Activated T-cell treated with anti-CD3 and anti-CD28 coated beads, Interleukin-2, amount 50 U/mL, for 1 hour (primary cell): ENCODE results near the gene FTO.

ENCODE experiments used
- DNase-seq: peaks from one replicate; pipeline ENCODE4 v3.0.0-alpha.2; 2020

The FTO gene

DNA sequence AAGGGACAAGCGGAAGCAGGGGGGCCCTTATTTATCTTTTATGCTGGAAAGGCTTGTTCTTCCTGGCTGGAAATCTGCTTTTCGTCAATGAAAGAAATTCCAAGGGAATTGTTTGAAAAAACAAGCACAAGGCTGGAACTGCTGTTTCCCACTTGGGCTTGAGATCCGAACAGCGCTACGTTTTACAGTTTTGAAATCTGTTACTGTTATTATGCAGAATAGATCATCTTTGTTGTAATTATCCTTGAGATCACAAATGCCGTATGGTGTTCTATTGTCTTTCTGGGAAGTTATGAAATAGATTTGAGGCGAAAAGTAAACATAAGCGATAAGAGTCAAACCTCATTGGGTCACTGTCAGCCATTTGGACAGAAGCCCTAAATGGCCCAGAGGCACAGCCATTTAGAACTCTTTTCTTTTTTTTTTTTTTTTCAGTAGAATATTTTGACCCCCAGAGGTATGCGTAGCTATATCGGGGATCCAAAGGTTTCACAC lies 359.4 kb downstream of the FTO start:
- DNase-seq = no peak

DNA sequence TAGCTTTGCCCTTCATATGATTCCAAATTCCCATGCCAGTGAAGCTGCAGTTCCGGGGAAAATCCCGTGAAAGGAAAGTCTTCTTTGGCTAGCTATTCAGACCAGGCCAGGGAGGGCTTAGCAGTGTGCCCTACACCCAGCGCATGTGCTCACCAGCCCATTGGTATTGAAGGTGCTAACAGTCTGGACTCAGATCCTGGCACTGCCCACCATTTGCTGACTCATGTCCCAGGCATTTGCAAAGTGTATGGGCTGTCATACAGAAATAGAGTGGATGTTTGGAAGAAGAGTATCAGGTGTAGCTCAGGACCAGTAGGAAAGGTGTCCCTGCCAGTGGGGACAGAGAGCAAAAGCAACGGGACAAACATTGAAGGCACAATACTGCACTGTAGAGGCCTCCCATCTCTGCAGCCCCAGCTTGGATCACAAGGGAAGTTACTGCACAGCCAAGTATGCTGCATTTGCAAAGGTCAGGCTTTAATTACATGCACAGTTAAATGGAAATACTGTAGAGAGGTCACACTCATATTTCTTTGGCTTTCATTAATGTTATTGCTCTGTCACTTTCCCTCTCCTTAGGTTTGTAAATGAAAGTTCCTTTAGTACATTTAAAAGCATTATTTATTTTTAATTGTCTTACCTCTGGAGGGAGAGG lies 362.6 kb downstream of the FTO start:
- DNase-seq = no peak

DNA sequence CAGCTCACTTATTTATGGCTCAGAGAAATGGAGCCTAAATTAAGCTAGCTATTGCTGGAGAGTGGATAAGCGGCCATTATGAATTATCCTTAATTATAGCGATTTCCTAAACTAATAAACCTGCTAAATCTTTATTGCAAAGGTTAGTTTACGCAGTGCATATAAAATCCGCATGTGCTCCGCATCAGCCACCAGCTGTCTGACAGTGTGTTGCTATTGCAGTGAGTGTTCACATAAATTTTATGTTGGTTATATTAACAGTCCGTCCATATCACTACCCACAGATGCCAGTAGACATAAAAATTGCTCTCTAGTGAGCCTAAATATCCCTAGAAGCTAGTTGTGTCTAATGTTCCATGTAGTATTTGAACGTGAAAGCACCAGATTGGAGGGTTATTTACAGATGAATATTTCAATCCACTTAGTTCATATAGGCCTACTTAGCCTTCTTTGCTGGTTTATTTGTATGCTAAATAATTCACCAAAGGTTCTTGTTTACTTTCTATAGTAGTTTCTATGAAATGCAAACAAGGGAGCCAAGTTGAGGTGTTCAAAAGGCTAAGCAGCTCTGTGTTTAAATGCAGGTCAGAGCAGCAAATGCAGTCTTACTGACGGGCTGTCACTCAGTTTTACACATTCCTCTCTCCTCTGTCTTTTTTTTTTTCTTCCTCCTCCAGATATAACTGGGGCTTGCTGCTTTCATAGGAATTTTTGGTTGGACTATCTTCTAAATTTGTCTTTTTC lies 363.5 kb downstream of the FTO start:
- no peak for DNase-seq

DNA sequence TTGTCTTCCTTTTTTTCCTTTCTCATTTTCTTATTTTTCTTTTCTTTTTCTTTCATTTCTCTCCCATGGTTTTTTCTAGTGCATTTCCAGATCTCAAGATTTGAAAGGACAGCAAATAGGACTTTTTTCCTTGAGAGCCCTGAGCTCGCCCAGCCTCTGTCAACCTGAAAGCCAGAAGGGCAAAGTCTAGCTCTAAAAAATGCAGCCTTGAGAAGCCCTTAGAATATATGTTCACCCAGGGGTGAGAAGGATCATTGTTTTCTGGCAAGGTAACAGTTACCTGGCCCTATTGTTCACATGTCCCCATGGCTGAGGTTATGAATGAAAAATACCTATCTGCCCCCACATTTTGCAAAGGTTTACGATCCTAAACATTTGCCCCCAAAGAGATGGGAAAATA lies 364.3 kb downstream of the FTO start:
- DNase-seq = no peak

DNA sequence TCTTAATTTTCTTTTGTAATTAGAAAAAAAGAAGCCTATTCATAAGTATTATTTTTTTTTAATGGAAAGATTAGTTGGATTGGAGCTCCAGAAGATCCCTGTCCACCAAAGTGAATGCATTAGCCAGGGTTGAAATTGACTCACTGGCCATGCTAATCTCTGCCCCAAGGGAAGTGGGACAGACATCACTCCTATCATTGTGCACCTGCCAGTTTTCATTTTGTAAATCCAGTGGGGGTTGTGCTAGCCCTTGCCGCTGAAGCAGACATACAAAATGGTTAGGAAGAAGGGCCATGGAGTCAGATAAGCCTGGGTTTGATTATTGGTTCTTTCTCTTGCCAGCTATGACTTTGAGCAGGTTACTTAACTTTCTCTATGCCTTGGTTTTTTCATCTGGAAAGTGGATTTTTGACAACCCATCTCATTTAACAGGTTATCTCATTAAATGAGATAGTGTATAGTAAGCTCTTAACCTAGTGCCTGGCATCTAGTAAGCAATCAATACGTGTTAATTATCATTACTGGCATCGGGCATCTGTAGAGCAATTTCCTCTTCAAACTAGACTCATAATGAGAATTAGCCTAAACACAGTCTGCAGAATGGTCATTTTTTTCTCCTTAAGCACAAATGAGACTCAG lies 365.8 kb downstream of the FTO start:
- no peak for DNase-seq

DNA sequence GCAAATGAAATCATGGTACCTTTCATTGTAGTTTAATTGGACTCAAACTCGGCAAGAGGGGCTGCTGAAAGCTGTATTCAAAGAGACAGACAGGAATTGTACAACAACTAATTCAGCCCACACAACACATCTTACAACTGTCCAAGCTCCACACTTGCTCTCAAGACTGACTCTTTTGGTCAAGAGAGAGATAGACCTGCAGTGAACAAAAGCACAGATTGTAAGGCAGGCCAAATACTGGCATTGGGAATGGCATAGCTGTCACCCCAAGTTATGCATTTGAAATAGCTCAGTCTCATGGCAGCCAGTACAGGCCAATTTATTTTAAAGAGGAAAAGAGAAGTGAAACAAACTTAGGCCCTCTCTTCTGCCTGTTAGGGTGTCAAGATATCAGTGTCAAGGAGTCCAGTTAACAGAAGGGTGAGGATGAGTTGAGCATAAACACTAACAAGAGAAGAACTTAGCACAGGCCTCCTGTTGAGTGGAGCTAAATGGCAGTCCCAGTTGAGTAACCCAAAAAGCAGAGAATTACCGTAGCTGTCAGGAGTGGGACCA lies 366.9 kb downstream of the FTO start:
- no peak for DNase-seq

DNA sequence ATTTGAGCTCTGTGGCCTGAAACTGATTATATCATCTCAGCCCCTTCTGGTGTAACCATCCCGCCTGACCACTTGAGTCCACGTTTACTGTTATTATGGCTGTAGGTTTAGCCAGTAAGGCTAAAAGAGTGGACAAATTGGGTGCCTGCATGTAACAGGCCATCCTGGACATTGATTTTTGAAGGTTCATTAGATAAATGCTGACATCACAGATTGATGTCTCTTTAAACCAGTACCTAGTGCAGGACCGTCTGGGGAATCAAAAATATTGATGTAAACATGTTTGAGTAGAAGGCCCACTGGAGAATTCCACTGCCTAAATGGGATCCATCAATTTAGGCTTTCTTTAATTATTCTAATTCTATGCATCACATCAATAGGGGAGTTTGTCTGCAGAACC lies 367.6 kb downstream of the FTO start:
- DNase-seq = no peak

DNA sequence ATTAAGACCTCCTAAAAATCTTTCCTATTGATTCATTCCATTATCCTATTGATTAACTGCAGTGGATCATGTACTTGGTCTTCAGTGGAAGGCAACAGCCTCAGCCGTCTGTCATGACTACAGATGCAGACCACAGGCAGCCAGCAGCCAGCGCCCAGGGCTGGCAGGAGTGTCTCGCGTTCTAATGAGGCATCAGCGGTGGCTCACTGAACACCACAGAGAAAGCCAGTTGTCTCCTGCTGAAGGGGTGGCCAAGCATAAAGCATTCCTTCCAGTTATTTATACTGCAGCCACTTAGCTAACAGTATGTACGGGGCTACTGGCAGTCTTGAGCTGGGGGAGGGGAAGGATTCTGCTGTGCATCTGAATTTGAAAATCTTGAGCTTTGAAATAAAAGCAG lies 368.3 kb downstream of the FTO start:
- no peak for DNase-seq

DNA sequence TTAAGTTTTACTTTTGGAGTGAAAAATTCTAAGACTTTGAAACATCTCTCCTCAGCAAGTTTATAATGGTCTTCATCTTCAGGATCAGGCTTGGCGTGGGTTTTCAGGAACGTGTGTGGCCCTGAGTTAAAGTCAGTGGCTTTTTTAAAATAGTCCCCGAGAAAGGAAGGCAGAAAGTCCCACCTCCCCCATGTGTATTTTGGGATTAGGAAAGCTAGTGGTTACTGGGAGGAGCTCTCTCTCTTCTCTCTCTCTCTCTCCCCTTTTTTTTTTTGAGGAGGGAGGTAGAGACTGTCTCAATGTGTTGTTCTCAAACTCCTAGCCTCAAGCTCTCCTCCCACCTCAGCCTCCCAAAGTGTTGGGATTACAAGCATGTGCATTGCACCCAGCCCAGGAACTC lies 369.4 kb downstream of the FTO start:
- no peak for DNase-seq

DNA sequence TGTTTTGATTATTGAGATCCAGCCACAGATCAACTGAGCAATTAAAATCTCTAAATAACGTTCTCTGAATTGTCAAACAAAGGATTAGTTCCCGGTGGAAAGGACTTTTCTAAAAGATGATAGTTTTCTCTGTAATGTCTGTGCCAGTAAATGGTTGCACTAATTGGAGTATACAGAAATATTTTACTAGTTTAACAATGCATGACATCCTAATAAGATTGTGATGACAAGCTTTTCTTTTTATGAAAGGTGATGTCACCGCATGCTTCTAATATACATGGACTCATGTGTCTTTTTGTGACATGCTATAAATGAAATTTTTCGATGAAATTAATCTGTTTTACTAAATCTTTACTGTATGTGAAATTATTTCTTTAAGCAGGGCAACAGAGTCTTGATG lies 371.5 kb downstream of the FTO start:
- no peak for DNase-seq

DNA sequence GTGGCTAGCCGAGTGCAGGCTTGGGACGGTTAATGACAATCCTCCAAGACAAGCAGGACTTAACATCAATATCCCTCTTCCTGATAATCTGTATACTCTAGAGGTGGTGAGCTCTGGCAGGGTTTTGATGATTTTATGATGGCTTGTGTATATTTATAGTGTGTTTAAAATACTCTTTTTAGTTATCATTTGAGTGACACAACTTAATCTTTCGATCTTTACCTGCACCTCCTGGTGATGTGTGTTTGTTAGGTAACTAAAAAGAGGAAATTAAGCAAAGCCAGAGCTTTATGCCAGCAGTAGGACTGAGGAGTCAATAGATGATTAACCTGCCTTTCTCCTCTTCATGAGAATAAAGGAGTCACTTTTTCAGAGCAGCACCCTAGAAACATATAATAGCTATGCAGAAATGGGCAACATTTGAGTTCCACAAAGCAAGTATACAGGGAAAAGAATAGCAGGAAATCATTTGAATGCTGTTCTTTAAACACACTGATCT lies 372.1 kb downstream of the FTO start:
- DNase-seq = no peak

DNA sequence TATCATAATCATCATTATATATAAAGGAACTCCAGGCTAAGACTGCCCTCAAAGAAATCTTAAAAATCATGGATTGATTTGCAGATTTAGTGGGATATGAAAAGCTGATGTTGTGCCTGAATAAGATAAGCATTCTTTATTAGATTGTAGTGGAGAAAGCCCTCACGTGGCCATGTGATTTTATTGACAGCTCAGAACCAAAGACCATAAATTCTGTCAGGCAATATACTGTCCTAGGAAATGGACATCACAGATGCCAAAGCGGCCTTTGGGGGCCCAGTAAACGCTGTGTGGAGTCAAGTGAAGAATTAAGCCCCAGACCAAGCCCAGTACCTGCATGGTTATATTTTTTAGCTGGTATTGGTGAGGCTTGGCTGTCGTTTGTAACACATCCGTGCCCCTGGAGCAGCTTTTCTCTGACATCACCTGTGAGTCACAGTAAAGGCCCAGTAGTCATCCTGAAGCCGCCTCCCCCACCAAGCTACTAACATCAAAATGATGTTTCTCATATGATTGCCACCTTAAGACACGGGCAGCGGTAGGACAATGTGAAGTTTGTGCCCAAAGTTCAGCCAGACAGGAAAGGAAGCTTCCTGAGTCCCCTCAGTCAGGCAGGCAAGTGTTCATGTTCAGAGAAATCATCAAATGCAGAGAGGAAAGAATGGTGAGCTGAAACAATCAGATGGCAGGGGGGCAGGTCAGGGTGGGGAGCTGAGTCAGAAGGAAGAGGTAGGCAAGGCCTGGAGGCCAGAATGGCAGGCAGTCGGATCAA lies 373.3 kb downstream of the FTO start:
- DNase-seq = no peak

DNA sequence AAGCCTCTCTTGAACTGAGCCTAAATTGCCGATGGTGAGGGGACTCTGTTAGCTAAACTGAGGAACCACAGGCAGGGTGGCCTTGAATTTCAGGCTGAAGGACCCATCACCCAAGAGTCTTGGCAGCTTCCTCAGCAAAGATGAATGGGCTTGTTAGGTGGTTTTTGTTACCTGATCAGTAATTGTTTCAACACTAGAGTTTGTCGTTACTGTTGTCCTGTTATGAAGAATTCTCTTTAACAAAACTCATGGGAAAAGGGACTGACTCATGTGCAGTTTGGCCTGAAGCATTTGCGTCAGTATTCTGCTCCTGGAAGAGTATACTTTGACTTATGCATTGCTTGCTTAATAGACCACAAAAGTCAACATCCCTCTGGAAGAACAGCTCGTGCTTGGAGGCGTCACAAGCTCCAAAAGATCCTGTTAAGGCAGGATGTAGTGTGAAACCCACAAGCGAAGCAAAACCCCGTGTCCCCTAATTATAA lies 376.6 kb downstream of the FTO start:
- no peak for DNase-seq

DNA sequence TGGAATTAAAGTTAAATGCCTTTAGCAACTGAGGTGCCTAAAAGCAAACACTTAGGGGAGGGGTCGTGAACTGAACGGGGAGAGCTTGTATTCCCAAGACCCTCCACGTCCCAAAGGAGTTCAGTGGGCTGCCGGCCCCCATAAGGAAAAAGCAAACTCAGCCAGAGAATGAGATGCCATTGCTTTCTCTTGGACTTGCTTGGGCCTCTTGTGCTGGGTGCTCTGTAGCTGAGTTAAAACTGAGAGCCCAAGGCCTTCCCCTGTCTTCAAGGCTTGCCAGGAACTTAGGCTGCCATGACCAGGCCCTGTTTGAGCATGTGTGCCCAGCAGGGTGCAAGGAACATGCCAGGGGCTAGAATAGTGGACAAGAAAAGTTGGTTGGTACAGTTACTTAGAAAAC lies 382.8 kb downstream of the FTO start:
- DNase-seq = no peak

DNA sequence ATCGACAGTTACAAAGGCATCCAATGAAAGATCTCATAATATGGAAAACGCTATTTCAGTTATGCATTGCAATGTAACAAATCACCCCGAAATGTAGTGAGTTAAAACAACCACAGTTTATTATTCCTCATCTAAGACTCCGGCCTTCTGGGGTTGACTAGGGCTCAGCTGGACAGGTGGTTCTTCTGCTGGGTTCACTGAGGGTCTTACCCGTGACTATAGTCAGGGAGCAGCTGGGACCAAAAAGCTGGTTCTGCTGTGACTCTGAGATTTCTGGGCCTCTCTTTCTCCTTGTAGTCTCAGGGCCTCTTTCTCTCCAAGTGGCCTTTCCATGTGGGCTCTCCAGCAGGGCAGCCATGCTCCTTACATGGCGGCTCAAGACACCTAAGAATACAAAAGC lies 386.6 kb downstream of the FTO start:
- DNase-seq = no peak

DNA sequence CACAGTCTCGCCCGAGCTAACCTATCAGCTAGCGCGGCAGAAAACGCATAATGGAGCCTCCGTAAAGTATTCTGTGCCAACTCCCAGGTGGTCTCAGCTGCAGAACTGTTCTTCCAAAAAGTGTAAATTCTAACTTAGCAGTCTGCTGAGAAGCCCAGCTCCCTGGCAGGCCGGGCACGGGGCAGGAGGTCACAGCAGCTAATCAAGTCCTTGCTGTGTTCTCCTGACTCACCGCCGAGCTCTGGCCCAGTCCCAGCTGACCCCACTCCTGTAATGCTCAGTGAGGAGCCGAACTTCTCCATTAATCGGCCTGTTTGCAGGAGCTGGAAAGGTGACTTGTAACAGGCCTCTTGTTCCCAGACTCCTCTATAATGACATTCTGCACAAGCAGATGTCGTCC lies 389.3 kb downstream of the FTO start:
- no peak for DNase-seq

DNA sequence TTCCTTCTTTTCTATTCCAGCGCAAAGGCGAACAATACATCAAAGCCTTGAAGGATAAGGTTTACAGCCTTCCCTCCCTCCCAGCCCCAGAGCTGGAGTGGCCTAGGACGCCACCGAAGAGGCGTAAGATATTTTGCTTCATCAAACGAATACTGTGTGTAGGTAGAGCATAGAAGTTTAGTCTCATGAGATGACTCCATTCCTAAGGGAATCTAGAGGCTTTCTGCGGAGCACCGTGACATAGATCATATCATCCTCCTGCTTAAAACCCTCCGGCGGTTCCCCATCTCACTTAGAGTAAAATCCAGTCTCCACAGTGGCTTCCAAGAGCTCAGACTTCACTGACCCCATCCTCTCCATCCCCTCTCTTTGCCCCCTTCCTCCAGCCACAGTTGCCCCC lies 390.7 kb downstream of the FTO start:
- no peak for DNase-seq

DNA sequence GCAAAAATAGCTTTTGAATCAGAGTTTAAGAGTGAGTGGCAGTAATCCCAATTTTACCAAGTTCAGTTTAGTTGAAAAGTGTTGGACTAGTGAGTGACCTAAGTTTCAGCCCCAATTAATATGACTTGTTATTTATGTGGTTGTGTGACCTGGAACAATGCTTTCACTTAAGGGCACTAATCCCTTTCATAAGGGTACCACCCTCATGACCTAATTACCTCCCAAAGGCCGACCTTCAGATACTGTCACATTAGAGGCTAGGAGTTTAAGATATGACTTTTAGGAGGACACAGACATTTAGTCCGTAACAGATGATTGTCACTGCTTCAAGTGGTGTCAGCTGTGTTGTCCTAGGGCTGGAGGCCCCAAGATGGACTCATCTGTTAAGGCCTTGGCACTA lies 392.7 kb downstream of the FTO start:
- DNase-seq = no peak

DNA sequence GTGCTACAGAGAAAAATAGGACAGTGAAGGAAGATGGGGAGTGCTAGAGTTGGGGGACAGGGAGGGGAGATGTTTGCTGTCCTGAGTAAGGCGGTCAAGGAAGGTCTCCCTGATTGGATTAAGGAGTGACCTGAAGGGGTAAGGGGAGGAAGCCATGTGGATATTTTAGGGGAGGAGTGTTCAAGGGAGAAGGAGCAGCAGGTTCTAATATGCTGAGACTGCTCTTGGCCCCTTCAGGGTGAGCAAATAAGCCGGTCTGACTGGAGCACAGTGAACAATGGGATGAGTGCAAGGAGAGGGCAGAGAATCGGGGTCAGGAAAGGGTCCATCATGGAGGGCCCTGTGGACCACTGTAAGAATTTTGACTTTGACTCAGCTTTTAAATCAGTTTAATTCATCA lies 393.8 kb downstream of the FTO start:
- DNase-seq = no peak

DNA sequence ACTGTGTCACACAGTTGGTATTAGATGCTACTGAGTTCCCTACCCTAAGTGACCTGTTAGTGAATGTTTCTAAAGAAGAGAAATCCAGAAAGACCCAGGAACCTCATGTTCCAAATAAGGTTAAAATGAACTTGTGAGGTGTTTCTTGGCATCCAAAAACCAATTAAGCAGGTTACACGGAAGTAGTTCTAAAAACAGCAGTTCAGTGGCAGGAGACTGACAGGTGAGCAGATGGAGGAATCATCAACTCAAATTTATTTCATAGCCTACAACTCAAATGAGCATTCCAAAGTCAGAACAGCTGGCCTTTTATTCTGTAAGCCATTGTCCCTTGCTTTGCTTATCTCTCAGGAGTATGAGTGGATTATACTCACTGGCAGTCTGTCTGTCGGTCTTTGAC lies 394.3 kb downstream of the FTO start:
- no peak for DNase-seq

DNA sequence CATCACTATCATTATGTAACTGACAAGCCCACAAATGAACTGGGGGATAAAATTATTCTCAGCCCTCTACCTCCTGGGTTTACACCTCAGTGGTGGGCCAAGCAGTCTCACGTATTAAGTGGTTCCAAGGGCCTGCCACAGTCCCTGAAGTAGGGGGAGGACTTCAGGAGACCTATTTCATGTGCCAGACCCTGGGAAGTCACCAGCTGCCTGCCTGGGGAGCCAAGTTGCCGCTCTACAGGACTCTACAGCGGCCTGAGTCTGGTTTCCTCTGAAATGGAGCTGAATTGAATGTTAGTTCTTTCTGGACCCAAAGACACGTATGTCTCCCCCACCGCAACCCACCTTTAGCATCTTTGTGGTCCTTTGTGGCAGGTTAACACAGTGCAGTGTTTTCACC lies 395.7 kb downstream of the FTO start:
- DNase-seq = no peak

DNA sequence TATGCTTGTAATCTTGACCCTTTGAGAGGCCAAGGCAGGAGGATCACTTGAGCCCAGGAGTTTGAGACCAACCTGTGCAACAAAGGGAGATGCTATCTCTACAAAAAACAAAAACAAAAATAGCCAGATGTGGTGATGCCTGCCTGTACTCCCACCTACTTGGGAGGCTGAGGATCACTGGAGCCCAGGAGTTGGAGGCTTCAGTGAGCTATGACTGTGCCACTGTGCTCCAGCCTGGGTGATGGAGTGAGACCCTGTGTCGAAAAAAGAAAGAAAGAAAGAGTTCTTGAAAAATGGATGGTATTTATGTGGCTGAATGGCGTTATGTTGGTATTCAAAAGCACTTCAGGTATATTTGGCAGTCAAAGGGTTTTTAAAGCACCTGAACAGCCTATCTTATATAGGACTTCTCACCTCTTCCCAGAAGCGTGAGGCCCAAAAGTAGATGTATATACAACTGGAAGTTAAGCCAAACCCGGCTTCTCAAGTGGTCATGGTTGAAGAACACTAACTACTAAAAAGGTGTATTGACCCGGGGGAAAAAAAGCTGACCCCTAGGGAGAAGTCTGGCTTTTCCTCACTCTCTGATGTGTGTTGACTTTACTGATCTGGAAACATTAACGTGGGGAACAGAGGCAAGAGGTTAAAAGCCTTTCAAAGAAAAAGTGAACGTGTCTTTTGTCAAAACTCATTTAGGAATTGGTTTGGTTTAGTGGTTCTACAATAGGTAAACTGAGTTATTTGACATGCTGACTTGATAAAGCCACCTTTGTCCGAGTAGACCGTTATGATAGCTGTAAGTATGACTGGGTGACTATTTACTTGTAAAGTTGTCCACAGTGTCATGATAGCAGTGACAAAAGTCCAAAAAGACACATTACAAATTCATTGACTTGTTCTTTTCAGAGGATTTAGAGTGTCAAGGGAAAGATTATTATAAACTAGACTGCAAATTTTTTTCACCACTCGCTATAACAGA lies 399.2 kb downstream of the FTO start:
- DNase-seq = no peak
